GM12878 (cell line): ENCODE data around the gene BDH1.
"Not testable (repeated sequence)": the region's sequence is repeated elsewhere in the genome, so short reads cannot be mapped to it uniquely, and the experiment has no call there.

Experiments used
- BHLHE40 ChIP-seq, 2 experiments: fragments of 450-650 bp in 1 of 2; IDR thresholded peaks; 2 replicates each; pipeline ENCODE4 v1.6.1; 2011 to 2017; ENCODE audit warnings: low read depth in 2 of 2, borderline replicate concordance in 1 of 2, improper control_type of control experiment in 1 of 2, low read length in 1 of 2, mild to moderate bottlenecking in 1 of 2
- JUND ChIP-seq: IDR thresholded peaks from 2 replicates; pipeline ENCODE4 v1.6.1; 2012; ENCODE audit warnings: low read depth, mild to moderate bottlenecking, low read length, improper control_type of control experiment, moderate library complexity
- POLR2A ChIP-seq: IDR thresholded peaks from 2 replicates; pipeline ENCODE4 v1.6.1; 2011; ENCODE audit warnings: low read depth, mild to moderate bottlenecking, low read length
- SUZ12 ChIP-seq: fragments of 200-600 bp; sonication (generic); IDR thresholded peaks from one replicate; pipeline ENCODE4 v1.6.1; 2018; ENCODE audit warnings: antibody characterized with exemption, mild to moderate bottlenecking; ENCODE audit not compliant: unreplicated experiment
- TAF1 ChIP-seq: IDR thresholded peaks from 2 replicates; pipeline ENCODE4 v1.6.1; 2011; ENCODE audit warnings: mild to moderate bottlenecking, low read depth, low read length, borderline replicate concordance
- TF ChIP-seq, protein P1 (sequence below): IDR thresholded peaks from 2 replicates; pipeline ENCODE4 v1.6.1; 2011; ENCODE audit warnings: mild to moderate bottlenecking, low read depth, low read length, moderate library complexity; ENCODE audit not compliant: insufficient replicate concordance
- TF ChIP-seq, protein P2 (sequence below): IDR thresholded peaks from 2 replicates; pipeline ENCODE4 v1.6.1; 2012; ENCODE audit warnings: mild to moderate bottlenecking, low read depth, low read length
- TF ChIP-seq, protein P3 (sequence below), 3 experiments: IDR thresholded peaks in 2 of 3; conservative IDR thresholded peaks in 1 of 3; 2 replicates each; pipeline ENCODE4 v1.5.1; 2011; ENCODE audit warnings: low read depth in 3 of 3, low read length in 3 of 3, mild to moderate bottlenecking in 3 of 3, control low read depth in 2 of 3, moderate library complexity in 2 of 3, inconsistent platforms in 1 of 3, mixed read lengths in 1 of 3; ENCODE audit not compliant: control insufficient read depth in 2 of 3, insufficient read depth in 1 of 3; ENCODE audit errors: extremely low read depth in 1 of 3

DNA sequence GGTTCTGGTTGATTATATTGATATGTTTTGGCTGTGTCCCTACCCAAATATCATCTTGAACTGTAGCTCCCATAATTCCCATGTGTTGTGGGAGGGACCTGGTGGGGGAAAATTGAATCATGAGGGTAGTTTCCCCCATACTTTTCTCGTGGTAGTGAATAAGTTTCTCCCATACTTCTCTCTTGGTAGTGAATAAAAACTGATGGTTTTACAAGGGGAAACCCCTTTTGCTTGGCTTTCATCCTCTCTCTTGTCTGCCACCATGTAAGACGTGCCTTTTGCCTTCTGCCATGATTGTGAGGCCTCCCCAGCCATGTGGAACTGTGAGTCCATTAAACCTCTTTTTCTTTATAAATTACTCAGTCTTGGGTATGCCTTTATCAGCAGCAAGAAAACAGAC, 13.7 kb upstream of the BDH1 start:
- TF ChIP-seq, protein P1, sequence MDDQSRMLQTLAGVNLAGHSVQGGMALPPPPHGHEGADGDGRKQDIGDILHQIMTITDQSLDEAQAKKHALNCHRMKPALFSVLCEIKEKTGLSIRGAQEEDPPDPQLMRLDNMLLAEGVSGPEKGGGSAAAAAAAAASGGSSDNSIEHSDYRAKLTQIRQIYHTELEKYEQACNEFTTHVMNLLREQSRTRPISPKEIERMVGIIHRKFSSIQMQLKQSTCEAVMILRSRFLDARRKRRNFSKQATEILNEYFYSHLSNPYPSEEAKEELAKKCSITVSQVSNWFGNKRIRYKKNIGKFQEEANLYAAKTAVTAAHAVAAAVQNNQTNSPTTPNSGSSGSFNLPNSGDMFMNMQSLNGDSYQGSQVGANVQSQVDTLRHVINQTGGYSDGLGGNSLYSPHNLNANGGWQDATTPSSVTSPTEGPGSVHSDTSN = not testable (repeated sequence)
- not testable (repeated sequence) for TF ChIP-seq BHLHE40 (IDR thresholded peaks at IDR 0.05; ENCODE audit: borderline replicate concordance in 1 of 2, low read depth in 2 of 2, low read length in 1 of 2); SUZ12; POLR2A; JUND; TAF1
- TF ChIP-seq, protein P2, sequence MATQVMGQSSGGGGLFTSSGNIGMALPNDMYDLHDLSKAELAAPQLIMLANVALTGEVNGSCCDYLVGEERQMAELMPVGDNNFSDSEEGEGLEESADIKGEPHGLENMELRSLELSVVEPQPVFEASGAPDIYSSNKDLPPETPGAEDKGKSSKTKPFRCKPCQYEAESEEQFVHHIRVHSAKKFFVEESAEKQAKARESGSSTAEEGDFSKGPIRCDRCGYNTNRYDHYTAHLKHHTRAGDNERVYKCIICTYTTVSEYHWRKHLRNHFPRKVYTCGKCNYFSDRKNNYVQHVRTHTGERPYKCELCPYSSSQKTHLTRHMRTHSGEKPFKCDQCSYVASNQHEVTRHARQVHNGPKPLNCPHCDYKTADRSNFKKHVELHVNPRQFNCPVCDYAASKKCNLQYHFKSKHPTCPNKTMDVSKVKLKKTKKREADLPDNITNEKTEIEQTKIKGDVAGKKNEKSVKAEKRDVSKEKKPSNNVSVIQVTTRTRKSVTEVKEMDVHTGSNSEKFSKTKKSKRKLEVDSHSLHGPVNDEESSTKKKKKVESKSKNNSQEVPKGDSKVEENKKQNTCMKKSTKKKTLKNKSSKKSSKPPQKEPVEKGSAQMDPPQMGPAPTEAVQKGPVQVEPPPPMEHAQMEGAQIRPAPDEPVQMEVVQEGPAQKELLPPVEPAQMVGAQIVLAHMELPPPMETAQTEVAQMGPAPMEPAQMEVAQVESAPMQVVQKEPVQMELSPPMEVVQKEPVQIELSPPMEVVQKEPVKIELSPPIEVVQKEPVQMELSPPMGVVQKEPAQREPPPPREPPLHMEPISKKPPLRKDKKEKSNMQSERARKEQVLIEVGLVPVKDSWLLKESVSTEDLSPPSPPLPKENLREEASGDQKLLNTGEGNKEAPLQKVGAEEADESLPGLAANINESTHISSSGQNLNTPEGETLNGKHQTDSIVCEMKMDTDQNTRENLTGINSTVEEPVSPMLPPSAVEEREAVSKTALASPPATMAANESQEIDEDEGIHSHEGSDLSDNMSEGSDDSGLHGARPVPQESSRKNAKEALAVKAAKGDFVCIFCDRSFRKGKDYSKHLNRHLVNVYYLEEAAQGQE = not testable (repeated sequence)
- TF ChIP-seq, protein P3, sequence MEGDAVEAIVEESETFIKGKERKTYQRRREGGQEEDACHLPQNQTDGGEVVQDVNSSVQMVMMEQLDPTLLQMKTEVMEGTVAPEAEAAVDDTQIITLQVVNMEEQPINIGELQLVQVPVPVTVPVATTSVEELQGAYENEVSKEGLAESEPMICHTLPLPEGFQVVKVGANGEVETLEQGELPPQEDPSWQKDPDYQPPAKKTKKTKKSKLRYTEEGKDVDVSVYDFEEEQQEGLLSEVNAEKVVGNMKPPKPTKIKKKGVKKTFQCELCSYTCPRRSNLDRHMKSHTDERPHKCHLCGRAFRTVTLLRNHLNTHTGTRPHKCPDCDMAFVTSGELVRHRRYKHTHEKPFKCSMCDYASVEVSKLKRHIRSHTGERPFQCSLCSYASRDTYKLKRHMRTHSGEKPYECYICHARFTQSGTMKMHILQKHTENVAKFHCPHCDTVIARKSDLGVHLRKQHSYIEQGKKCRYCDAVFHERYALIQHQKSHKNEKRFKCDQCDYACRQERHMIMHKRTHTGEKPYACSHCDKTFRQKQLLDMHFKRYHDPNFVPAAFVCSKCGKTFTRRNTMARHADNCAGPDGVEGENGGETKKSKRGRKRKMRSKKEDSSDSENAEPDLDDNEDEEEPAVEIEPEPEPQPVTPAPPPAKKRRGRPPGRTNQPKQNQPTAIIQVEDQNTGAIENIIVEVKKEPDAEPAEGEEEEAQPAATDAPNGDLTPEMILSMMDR (IDR thresholded peaks at IDR 0.05 in 2 of 3, conservative IDR thresholded peaks at IDR 0.05 in 1 of 3; ENCODE audit: control insufficient read depth in 2 of 3, extremely low read depth in 1 of 3, insufficient read depth in 1 of 3, low read depth in 3 of 3, low read length in 3 of 3) = not testable (repeated sequence)
